Breast epithelium (tissue), 4 donors: Measurements from ENCODE around the gene CPTP. TPM values are rescaled to one million over a fixed set of nuclear protein-coding genes. Genes with fewer than 3 reads are reported as not detected.

Source experiments
- DNase-seq, 2 donors: peaks; one replicate each; pipeline ENCODE4 v3.0.0-alpha.2; 2019; ENCODE audit warnings: low spot score in 2 of 2
- H3K27ac ChIP-seq, 2 donors: fragments of 200-600 bp; sonication (generic) in 1 of 2; one replicate each; pipeline ENCODE4 v1.5.1; 2016 to 2019; ENCODE audit warnings: mild to moderate bottlenecking in 1 of 2
- H3K27me3 ChIP-seq, 2 donors: fragments of 200-600 bp; sonication (generic) in 1 of 2; one replicate each; pipeline versions ENCODE4 v1.5.1 to v1.6.0; 2017 to 2019; ENCODE audit warnings: control low read depth in 1 of 2, mild to moderate bottlenecking in 1 of 2
- H3K36me3 ChIP-seq: fragments of 200-600 bp; one replicate; pipeline ENCODE4 v1.5.1; 2019
- H3K4me1 ChIP-seq, 2 donors: fragments of 200-600 bp; sonication (generic); one replicate each; pipeline ENCODE4 v1.5.1; 2016 to 2019; ENCODE audit warnings: control low read depth in 1 of 2
- H3K4me3 ChIP-seq, 3 donors: fragments of 200-600 bp; sonication (generic); 1 replicate in 2 of 3; 2 replicates in 1 of 3; pipeline ENCODE4 v1.5.1; 2016 to 2019; ENCODE audit warnings: mild to moderate bottlenecking in 3 of 3, moderate library complexity in 2 of 3
- H3K9me3 ChIP-seq, 2 donors: fragments of 200-600 bp; sonication (generic) in 1 of 2; one replicate each; pipeline ENCODE4 v1.5.1; 2016 to 2019; ENCODE audit warnings: control low read depth in 1 of 2
- CTCF ChIP-seq, 3 donors: fragments of 450-650 bp; IDR thresholded peaks; one replicate each; pipeline ENCODE4 v1.5.1; 2016 to 2017; ENCODE audit warnings: antibody characterized with exemption in 3 of 3, mild to moderate bottlenecking in 3 of 3, moderate library complexity in 3 of 3
- POLR2A ChIP-seq: fragments of 450-650 bp; IDR thresholded peaks from one replicate; pipeline ENCODE4 v1.6.1; 2016; ENCODE audit warnings: antibody characterized with exemption, mild to moderate bottlenecking, moderate library complexity
- POLR2AphosphoS5 ChIP-seq, 3 donors: sonication (generic); formaldehyde crosslinking; IDR thresholded peaks; one replicate each; pipeline ENCODE4 v1.6.1; 2017; ENCODE audit warnings: antibody characterized with exemption in 3 of 3
- intact Hi-C: fragments of 100-400 bp; cut with DNase I; formaldehyde crosslinking; loops from one replicate; pipeline ENCODE4 v1.15.1; 2023; ENCODE audit warnings: low total_unique reads
- total RNA-seq, 3 donors: library from RNA; depleted of rRNA; stranded (reverse); fragments of >200 nt; gene quantifications; one replicate each; pipeline ENCODE4 v1.1.0, GENCODE V29; 2016

Gene CPTP
- total RNA-seq, 3 donors from 2014 or later: 9.0 to 16.4 (median 13.4) TPM

DNA sequence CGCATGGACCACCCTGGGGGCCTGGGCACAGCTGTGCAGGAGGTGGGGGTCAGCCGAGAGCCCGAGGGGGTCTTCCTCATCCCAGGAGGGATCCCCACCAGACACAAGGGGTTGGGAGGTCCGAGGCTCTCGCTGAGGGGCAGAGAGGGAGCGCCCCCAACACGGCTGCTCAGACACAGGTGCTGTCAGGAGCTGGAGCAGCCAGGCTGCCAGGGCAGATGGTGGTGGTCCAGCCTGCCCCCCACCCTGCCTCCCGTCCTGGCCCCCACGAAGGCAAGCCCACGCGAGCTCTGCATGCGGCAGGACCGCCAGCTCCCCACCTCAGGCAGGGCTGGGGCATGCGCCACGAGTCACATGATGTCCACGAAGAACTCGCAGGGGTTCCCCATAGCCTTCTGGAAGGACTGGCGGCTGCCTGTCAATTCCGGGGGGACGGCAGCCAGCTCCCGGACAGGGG is 11.2 kb downstream of the CPTP start:
- no peak for TF ChIP-seq POLR2AphosphoS5 (IDR thresholded peaks at IDR 0.05)
- TF ChIP-seq CTCF (IDR thresholded peaks at IDR 0.05): no peak
- TF ChIP-seq POLR2A: no peak
- no peak overlapping the region for H3K4me3 ChIP-seq
- intact Hi-C loops: no loop called here

DNA sequence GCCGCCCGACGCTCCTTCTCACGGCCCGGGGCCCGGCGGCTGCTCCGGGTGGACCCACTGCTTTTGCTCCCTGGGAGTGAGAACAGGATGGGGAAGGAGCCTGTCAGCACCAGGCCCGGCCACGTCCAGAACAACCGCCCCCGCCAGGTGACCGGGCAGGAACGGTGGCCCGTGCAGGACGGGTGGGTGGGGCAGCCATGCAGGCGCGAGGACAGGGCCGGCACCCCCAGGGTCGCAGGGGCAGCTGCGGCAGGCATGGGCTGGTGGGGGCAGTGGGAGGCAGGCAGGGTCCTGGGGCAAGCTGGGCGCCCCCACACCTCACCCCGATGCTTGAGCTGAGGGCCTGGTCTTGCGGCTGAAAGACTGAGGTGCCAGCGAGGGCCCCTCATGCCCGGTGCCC is 11.8 kb downstream of the CPTP start:
- Histone ChIP-seq H3K9me3 (no peaks in the 10 kb centered on the region), H3K27me3 (no peaks in the 10 kb centered on the region), H3K36me3 (no peaks in the 10 kb centered on the region), H3K4me1 (peaks cover 13 to 19% of the 10 kb centered on the region in 2 donors), H3K4me3 (no peak overlapping the region), H3K27ac (no peak overlapping the region)
- intact Hi-C loops: no loop called here
- TF ChIP-seq POLR2A: no peak
- TF ChIP-seq POLR2AphosphoS5 (IDR thresholded peaks at IDR 0.05): no peak
- TF ChIP-seq CTCF (IDR thresholded peaks at IDR 0.05): no peak
- DNase-seq: no peak

More for the DNA sequence above, 11.2 kb downstream of the CPTP start:
- H3K4me1 ChIP-seq: peaks cover 13 to 19% of the 10 kb centered on the region in 2 donors
- no peaks in the 10 kb centered on the region for H3K36me3 ChIP-seq
- no peaks in the 10 kb centered on the region for H3K27me3 ChIP-seq
- no peak overlapping the region for H3K27ac ChIP-seq
- no peak for DNase-seq
- H3K9me3 ChIP-seq: no peaks in the 10 kb centered on the region

DNA sequence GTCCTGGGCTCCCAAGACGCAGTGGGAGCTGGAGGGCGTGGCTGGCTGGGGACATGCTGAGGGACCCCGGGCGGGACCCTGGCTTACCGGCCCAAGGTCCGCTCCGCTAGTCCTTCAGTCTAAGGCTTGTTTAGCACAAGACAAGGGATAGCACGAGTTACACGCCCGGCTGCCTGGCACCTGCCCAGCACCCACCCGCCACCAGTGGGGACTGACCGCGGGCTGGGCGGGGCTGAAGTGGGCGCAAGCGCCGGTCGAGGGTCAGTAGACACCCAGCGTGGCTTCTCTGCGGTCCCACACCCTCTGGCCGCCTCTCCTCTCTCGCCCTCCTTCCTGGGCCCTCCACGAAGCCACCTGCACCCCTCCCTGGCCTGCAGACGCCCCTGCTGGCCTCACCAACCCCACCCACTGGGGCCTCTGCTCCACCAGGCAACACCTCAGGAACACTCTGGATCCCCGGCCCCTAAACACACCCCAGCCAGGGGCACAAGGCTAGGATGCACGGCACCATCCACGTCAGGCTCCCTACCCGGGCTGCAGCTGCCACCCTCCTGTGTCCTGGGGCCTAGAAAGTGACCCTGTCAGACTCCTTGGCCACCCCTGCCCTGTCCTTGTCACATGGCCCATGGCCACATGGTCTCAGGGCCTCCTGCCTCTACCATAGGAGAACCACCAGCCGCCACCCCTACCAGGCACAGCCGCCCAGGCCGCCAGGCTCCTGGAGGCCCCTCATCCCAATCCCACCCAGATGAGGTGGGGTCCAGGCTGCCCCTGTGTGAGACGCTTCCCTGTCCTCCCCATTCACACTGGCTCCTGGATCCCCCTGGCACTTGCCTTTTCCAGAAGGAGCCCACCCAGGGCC is 12.6 kb downstream of the CPTP start:
- Histone ChIP-seq H3K36me3 (no peaks in the 10 kb centered on the region), H3K9me3 (no peaks in the 10 kb centered on the region), H3K4me3 (no peak overlapping the region), H3K27ac (no peak overlapping the region), H3K27me3 (no peaks in the 10 kb centered on the region), H3K4me1 (peaks cover 12 to 15% of the 10 kb centered on the region in 2 donors)
- intact Hi-C loops: no loop called here
- TF ChIP-seq POLR2A: no peak
- TF ChIP-seq POLR2AphosphoS5 (IDR thresholded peaks at IDR 0.05): no peak
- no peak for TF ChIP-seq CTCF (IDR thresholded peaks at IDR 0.05)
- DNase-seq: no peak

DNA sequence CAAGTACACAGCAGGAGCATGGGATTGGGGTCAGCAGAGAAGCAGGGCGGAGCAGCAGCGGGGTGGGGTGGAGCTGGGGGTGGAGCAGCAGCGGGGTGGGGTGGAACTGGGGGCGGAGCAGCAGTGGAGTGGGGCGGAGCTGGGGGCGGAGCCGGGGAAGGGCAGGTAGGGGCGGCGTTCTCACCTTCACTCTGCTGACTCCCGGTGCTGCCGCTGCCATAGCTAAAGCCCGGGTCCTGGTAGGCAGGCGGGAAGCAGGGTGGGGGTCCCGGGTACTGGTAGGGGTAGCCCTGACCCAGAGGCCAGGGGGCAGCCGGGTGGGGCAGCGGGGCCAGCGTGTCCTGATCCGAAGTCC is 13.2 kb downstream of the CPTP start:
- intact Hi-C loops: no loop called here
- Histone ChIP-seq H3K27me3 (no peaks in the 10 kb centered on the region), H3K27ac (no peak overlapping the region), H3K36me3 (no peaks in the 10 kb centered on the region), H3K4me3 (no peak overlapping the region), H3K9me3 (no peaks in the 10 kb centered on the region), H3K4me1 (peaks cover 7 to 10% of the 10 kb centered on the region in 2 donors)
- TF ChIP-seq POLR2AphosphoS5 (IDR thresholded peaks at IDR 0.05): no peak
- no peak for DNase-seq

- Histone ChIP-seq H3K4me3 (no peak overlapping the region), H3K27ac (no peak overlapping the region), H3K4me1 (peaks cover 2 to 5% of the 10 kb centered on the region in 2 donors), H3K36me3 (no peaks in the 10 kb centered on the region), H3K27me3 (no peaks in the 10 kb centered on the region), H3K9me3 (no peaks in the 10 kb centered on the region)
- no peak for DNase-seq
- intact Hi-C loops: no loop called here
- no peak for TF ChIP-seq CTCF (IDR thresholded peaks at IDR 0.05)
- TF ChIP-seq POLR2A: no peak
- no peak for TF ChIP-seq POLR2AphosphoS5 (IDR thresholded peaks at IDR 0.05)
Observed at GRCh38 chr1:1338278-1338677, 13.7 kb downstream of the CPTP start.
